HUES64 (cell line): ENCODE data around the gene MPZL2.

Experiments
- H3K27ac ChIP-seq: 2 replicates; pipeline ENCODE4 v1.7.0; 2013; ENCODE audit warnings: low read depth, low read length, inconsistent platforms
- H3K27me3 ChIP-seq: 2 replicates; pipeline ENCODE4 v1.6.1; 2013; ENCODE audit warnings: mild to moderate bottlenecking, low read length; ENCODE audit not compliant: insufficient read depth
- H3K36me3 ChIP-seq: 2 replicates; pipeline ENCODE4 v1.6.1; 2013; ENCODE audit warnings: mild to moderate bottlenecking, low read length; ENCODE audit not compliant: insufficient read depth
- H3K4me1 ChIP-seq: 2 replicates; pipeline ENCODE4 v1.6.1; 2013; ENCODE audit warnings: mild to moderate bottlenecking, low read length, moderate library complexity; ENCODE audit not compliant: insufficient read depth
- H3K4me3 ChIP-seq: 2 replicates; pipeline ENCODE4 v1.5.1; 2013; ENCODE audit warnings: mild to moderate bottlenecking, low read length, moderate library complexity
- H3K9ac ChIP-seq: 2 replicates; pipeline ENCODE4 v1.6.1; 2013; ENCODE audit warnings: mild to moderate bottlenecking, low read depth, low read length
- H3K9me3 ChIP-seq: 2 replicates; pipeline ENCODE4 v1.6.1; 2013; ENCODE audit warnings: low read depth, low read length; ENCODE audit not compliant: insufficient read depth
- WGBS: fragments of 150-250, 120-280 bp; methylation state at CpG from one replicate; pipeline ENCODE4 v1.1.7; 2013; ENCODE audit warnings: missing lambda C conversion rate; 5-methylcytosine and 5-hydroxymethylcytosine counted together

The MPZL2 gene

GRCh38 chr11:118209033-118209432 is 55.1 kb downstream of the MPZL2 start:
- H3K9me3 ChIP-seq: no peaks in the 10 kb centered on the region
- no peak overlapping the region for H3K9ac ChIP-seq
- peaks cover 42% of the 10 kb centered on the region for H3K4me1 ChIP-seq
- no peaks in the 10 kb centered on the region for H3K36me3 ChIP-seq
- WGBS: 86% methylated on average over 3 of the region's 3 CpGs
- no peaks in the 10 kb centered on the region for H3K27me3 ChIP-seq
- H3K27ac ChIP-seq: no peak overlapping the region
- H3K4me3 ChIP-seq: no peak overlapping the region

DNA sequence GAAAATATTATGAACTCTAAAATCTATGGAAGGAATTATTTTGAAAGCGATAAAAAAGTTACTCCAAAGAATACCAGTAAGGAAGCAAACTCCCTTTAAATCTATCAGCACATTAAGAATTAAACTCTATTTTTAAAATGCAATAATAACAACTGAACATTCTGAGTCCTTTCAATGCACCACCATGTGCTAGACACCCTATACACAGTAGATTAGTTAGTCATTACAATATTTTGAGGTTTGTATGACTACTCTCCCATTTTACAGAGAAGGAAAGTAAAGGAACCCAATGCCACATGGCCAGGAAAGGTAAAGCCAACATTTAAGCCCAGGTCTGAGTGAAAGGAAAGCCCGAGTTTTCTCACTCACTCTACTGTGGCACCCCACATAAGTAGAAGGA is 57.0 kb downstream of the MPZL2 start:
- H3K4me1 ChIP-seq: peaks cover 24% of the 10 kb centered on the region
- 71% methylated on average over 1 of the region's 2 CpGs for WGBS
- H3K27ac ChIP-seq: no peak overlapping the region
- H3K36me3 ChIP-seq: no peaks in the 10 kb centered on the region
- no peak overlapping the region for H3K4me3 ChIP-seq
- no peak overlapping the region for H3K9ac ChIP-seq
- no peaks in the 10 kb centered on the region for H3K9me3 ChIP-seq
- no peaks in the 10 kb centered on the region for H3K27me3 ChIP-seq

GRCh38 chr11:118206391-118207031 is 57.6 kb downstream of the MPZL2 start:
- Histone ChIP-seq H3K4me1 (peaks cover 18% of the 10 kb centered on the region), H3K36me3 (no peaks in the 10 kb centered on the region), H3K9ac (no peak overlapping the region), H3K9me3 (no peaks in the 10 kb centered on the region), H3K27me3 (peaks cover under 1% of the 10 kb centered on the region; the same call in 1 of the 2 replicates), H3K27ac (no peak overlapping the region), H3K4me3 (no peak overlapping the region)
- 59% methylated on average over 1 of the region's 1 CpG for WGBS

- Histone ChIP-seq H3K27ac (no peak overlapping the region), H3K9ac (no peak overlapping the region), H3K9me3 (no peaks in the 10 kb centered on the region), H3K4me1 (peaks cover 13% of the 10 kb centered on the region), H3K4me3 (no peak overlapping the region), H3K36me3 (no peaks in the 10 kb centered on the region), H3K27me3 (peaks cover 5% of the 10 kb centered on the region; the same call in 1 of the 2 replicates)
- WGBS: 91% methylated on average over 9 of the region's 9 CpGs
These were observed 58.3 kb downstream of the MPZL2 start for GRCh38 chr11:118205606-118206378.
